DND-41 (cell line): ENCODE results near the gene TRPC4AP.

ENCODE experiments used
- ATAC-seq: fragments of 200-7000 bp; cut with Tn5 transposase; 3 replicates; pipeline ENCODE4 v1.9.1; 2021; ENCODE audit warnings: low read depth; ENCODE audit not compliant: insufficient read depth
- DNase-seq: peaks from one replicate; pipeline ENCODE4 v3.0.0-alpha.2; 2020
- H2AFZ ChIP-seq: 2 replicates; pipeline ENCODE4 v1.6.0; 2012; ENCODE audit warnings: low read depth, low read length
- H3K27ac ChIP-seq: 2 replicates; pipeline ENCODE4 v1.5.1; 2012; ENCODE audit warnings: low read length, inconsistent platforms
- H3K27me3 ChIP-seq: fragments of 200-600 bp; sonication (generic); 2 replicates; pipeline ENCODE4 v1.6.0; 2012; ENCODE audit warnings: low read length, mild to moderate bottlenecking, inconsistent platforms; ENCODE audit not compliant: insufficient read depth, poor library complexity
- H3K36me3 ChIP-seq: 2 replicates; pipeline ENCODE4 v1.5.1; 2012; ENCODE audit warnings: low read length, inconsistent platforms; ENCODE audit not compliant: insufficient read depth
- H3K4me1 ChIP-seq: 2 replicates; pipeline ENCODE4 v1.5.1; 2012; ENCODE audit warnings: mild to moderate bottlenecking, low read length; ENCODE audit not compliant: insufficient read depth
- H3K4me2 ChIP-seq: 2 replicates; pipeline ENCODE4 v1.6.0; 2012; ENCODE audit warnings: mild to moderate bottlenecking, moderate library complexity, low read length, inconsistent platforms; ENCODE audit not compliant: insufficient read depth
- H3K4me3 ChIP-seq, 2 experiments: fragments of 200-600 bp in 1 of 2; shearing (Covaris generic) in 1 of 2; 2 replicates each; pipeline ENCODE4 v1.5.1; 2012 to 2016; ENCODE audit warnings: inconsistent platforms in 2 of 2, low read length in 2 of 2, mild to moderate bottlenecking in 2 of 2, low read depth in 1 of 2, moderate library complexity in 1 of 2
- H3K79me2 ChIP-seq: 2 replicates; pipeline ENCODE4 v1.6.0; 2012; ENCODE audit warnings: low read length, inconsistent platforms; ENCODE audit not compliant: insufficient read depth
- H3K9ac ChIP-seq: 2 replicates; pipeline ENCODE4 v1.6.0; 2012; ENCODE audit warnings: low read depth, mild to moderate bottlenecking, inconsistent platforms, low read length, moderate library complexity
- H3K9me3 ChIP-seq: 2 replicates; pipeline ENCODE4 v1.5.1; 2012; ENCODE audit warnings: low read length, moderate library complexity, mild to moderate bottlenecking, inconsistent platforms; ENCODE audit not compliant: insufficient read depth, severe bottlenecking
- H4K20me1 ChIP-seq: 2 replicates; pipeline ENCODE4 v1.6.0; 2012; ENCODE audit warnings: low read length; ENCODE audit not compliant: insufficient read depth
- EZH2 ChIP-seq: IDR thresholded peaks from 3 replicates; pipeline ENCODE4 v1.6.1; 2012; ENCODE audit warnings: borderline replicate concordance, low read depth, mild to moderate bottlenecking, moderate library complexity, low read length, inconsistent platforms; ENCODE audit not compliant: severe bottlenecking
- TF ChIP-seq, protein P1 (sequence below): IDR thresholded peaks from 2 replicates; pipeline ENCODE4 v1.5.1; 2012; ENCODE audit warnings: borderline replicate concordance, low read length, moderate library complexity, mild to moderate bottlenecking; ENCODE audit not compliant: poor library complexity, severe bottlenecking; ENCODE audit errors: extremely low read depth

The TRPC4AP gene

DNA sequence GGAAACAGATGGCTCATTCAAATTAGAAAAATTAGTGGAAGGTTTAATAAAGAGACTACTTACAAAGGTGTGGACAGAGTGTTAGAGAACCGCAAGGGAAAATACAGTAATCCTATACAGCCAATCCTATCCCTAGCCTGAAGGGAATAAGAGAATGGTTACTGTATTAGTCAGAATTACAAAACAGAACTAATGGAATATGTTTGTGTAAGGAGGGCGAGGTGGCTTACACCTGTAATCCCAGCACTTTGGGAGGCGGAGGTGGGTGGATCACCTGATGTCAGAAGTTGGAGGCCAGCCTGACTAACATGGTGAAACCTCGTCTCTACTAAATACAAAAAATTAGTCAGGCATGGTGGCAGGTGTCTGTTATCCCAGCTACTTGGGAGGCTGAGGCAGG lies 16.3 kb upstream of the TRPC4AP start:
- no peak overlapping the region for H3K27ac ChIP-seq
- no peaks in the 10 kb centered on the region for H4K20me1 ChIP-seq
- no peak overlapping the region for H3K9ac ChIP-seq
- no peak overlapping the region for H3K4me3 ChIP-seq
- no peaks in the 10 kb centered on the region for H3K27me3 ChIP-seq
- no peak for ATAC-seq
- TF ChIP-seq, protein P1, sequence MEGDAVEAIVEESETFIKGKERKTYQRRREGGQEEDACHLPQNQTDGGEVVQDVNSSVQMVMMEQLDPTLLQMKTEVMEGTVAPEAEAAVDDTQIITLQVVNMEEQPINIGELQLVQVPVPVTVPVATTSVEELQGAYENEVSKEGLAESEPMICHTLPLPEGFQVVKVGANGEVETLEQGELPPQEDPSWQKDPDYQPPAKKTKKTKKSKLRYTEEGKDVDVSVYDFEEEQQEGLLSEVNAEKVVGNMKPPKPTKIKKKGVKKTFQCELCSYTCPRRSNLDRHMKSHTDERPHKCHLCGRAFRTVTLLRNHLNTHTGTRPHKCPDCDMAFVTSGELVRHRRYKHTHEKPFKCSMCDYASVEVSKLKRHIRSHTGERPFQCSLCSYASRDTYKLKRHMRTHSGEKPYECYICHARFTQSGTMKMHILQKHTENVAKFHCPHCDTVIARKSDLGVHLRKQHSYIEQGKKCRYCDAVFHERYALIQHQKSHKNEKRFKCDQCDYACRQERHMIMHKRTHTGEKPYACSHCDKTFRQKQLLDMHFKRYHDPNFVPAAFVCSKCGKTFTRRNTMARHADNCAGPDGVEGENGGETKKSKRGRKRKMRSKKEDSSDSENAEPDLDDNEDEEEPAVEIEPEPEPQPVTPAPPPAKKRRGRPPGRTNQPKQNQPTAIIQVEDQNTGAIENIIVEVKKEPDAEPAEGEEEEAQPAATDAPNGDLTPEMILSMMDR: no peak
- no peak for TF ChIP-seq EZH2
- no peak overlapping the region for H3K4me2 ChIP-seq
- no peaks in the 10 kb centered on the region for H3K9me3 ChIP-seq
- no peaks in the 10 kb centered on the region for H3K79me2 ChIP-seq
- H3K4me1 ChIP-seq: no peaks in the 10 kb centered on the region
- H2AFZ ChIP-seq: no peak overlapping the region
- H3K36me3 ChIP-seq: 0 out of 2 replicates have a peak, but pooled peaks cover 4% of the 10 kb centered on the region
- no peak for DNase-seq

DNA sequence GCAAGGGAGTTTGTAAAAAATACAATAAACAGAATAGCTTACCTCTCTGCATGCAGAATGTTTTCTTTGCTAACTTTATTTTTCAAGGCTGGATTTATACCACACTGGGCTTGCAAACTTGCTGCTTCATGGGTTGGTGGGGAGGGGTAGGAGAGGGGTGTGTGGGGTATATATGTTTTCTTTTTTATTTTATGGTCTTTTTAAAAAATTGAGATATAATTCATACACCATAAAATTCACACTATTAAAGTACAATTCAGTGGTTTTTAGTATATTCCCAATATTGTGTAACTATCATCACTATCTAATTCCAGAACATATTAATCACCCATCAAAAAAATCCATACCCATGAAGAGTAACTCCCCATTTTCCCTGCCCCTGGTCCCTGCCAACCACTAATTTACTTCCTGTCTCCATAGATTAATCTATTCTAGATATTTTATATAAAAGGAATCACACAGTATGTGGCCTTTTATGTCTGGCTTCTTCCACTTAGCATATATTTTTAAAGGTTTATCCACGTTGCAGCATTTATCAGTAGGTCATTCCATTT lies 14.3 kb upstream of the TRPC4AP start:
- no peaks in the 10 kb centered on the region for H3K79me2 ChIP-seq
- no peak for ATAC-seq
- no peak overlapping the region for H3K9ac ChIP-seq

DNA sequence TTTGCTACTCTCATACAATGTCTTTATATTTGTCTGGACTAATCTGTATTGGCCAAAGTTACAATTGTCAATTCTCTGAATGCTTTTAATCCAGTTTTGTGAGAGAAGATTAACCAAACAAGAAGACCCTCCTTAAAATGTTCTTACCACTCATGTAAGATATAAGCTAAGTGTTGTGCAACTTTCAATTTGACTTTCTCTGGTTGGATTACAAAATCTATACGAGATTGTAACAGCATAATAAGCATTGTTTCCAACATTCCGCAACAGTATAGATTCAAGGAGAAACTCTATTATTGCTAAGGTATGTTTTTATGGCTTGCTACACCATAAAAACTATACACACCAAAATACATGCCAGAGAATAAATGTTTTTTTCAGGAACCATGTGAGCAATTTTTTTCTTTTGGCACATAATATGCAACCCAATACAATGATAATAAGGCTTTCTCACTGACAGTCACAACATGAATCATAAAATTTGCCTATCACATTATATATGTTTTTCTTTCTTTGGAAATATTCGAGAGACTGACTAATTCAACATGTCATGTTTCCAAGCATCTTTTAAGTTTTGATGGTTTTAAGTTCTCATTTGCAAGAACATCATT lies 12.2 kb upstream of the TRPC4AP start:
- DNase-seq (no peak), ATAC-seq (no peak)
- no peaks in the 10 kb centered on the region for H3K79me2 ChIP-seq
- H3K27me3 ChIP-seq: no peaks in the 10 kb centered on the region
- H3K36me3 ChIP-seq: no peaks in the 10 kb centered on the region
- H3K4me3 ChIP-seq: no peak overlapping the region
- H4K20me1 ChIP-seq: no peaks in the 10 kb centered on the region
- no peak overlapping the region for H3K4me2 ChIP-seq
- TF ChIP-seq, protein P1: no peak
- no peak for TF ChIP-seq EZH2
- no peak overlapping the region for H3K9ac ChIP-seq
- no peak overlapping the region for H3K27ac ChIP-seq
- H3K4me1 ChIP-seq: no peaks in the 10 kb centered on the region
- H2AFZ ChIP-seq: no peak overlapping the region
- H3K9me3 ChIP-seq: no peaks in the 10 kb centered on the region

More for the DNA sequence above, 14.3 kb upstream of the TRPC4AP start:
- Histone ChIP-seq H4K20me1 (no peaks in the 10 kb centered on the region), H3K27ac (no peak overlapping the region), H3K4me1 (no peaks in the 10 kb centered on the region), H3K27me3 (no peaks in the 10 kb centered on the region), H2AFZ (no peak overlapping the region), H3K9me3 (no peaks in the 10 kb centered on the region), H3K4me3 (no peak overlapping the region), H3K4me2 (no peak overlapping the region), H3K36me3 (no peaks in the 10 kb centered on the region)
- no peak for TF ChIP-seq EZH2
- TF ChIP-seq, protein P1: no peak
- no peak for DNase-seq
